HG03354 (cell line): ENCODE data around the gene VPS13C.

Experiments
- ATAC-seq: cut with Tn5 transposase; IDR thresholded peaks from one replicate; pipeline ENCODE4 v1.9.1; 2021; ENCODE audit warnings: mild to moderate bottlenecking; ENCODE audit not compliant: unreplicated experiment, poor library complexity, severe bottlenecking

The VPS13C gene

DNA sequence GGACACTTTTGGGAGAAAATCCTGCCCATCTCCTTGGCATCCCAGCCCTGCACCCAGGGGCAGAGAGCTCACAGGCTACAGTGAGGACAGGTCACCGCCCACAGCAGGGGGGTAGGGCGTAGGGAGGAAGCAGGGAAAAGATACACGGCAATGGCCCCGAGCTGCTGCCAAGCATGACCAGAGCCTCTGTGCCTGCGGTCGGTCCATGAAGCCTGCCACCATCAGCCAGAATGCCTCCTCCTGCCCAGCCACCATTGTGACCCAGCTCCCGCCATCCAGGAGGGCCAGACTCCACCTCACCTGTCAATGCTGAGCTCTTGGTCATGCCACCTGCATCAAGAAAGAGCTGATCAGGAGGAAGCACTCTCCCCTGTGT, 230.7 kb downstream of the VPS13C start:
- no peak for ATAC-seq

DNA sequence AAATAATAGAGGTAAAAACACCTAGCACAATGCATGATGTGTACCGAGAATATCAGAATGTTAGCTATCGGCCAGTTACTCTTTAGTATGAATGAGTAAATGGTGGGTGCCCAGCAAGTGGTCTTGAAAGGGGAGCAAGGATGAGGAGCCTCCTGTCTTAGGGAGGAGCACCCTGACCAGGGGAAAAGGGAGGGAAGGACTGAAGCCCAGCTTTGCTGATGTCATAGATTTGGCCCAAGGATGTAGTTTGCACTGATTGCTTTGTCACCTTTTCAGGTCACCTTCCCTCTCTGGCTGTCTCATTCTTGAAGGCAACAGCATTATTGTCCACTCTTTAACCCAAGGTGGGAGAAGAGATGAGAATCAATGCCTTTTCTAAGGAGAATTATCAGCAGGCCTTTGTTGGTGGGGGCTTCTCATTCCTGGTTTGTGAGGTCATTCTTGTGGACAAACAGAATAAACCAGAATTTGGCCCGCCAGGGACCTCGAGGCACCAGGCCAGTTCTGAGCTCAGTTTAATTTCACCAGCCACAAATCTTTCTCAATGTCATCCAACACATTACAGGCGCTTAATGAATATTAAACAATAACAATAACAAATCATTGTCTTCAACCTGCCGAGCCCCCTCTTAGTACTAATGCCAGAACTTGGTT, 231.3 kb downstream of the VPS13C start:
- no peak for ATAC-seq

GRCh38 chr15:61828008-61828407, 232.2 kb downstream of the VPS13C start:
- no peak for ATAC-seq

DNA sequence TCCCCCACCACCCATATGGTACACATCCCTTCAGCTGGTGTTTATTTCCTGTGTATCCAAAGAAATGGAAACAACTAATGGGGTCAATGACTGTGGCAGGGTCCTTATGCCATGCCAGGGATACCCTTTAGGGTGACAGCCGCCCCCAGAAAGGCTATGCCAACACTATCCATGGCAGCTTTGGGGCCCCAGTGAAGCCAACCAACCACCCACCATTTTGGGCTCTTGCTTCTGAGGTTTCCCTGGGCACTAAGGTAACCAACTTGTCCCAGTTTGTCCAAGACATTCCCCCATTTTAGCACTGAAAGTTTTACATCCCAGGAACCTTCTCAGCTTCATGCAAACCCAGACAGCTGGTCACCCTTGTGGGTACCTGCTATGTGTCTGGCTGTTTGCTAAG, 233.1 kb downstream of the VPS13C start:
- no peak for ATAC-seq

DNA sequence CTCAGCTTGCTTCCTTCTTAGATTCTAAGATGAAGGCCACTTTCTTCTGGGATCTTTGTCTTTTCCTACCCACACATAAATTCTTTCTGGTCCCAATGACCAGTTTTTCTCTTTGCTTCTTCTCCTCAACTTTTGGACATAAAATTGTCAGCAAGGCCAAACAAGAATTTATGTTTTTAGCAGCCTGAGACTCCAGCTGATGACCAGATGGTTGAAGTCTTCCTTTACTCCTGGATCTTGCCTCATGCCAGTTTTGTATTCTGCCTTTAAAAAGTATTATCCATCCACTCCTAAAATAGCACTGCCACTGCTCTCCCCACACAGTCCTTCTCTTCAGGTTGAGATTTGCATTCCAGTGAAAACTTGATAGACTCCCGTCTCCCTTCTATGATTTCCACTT, 236.0 kb downstream of the VPS13C start:
- no peak for ATAC-seq

- ATAC-seq = no peak
These were observed 237.7 kb downstream of the VPS13C start for GRCh38 chr15:61822511-61822910.

GRCh38 chr15:61820951-61821350, 239.3 kb downstream of the VPS13C start:
- no peak for ATAC-seq

- ATAC-seq = no peak
These were observed 240.0 kb downstream of the VPS13C start for GRCh38 chr15:61820212-61820611.

DNA sequence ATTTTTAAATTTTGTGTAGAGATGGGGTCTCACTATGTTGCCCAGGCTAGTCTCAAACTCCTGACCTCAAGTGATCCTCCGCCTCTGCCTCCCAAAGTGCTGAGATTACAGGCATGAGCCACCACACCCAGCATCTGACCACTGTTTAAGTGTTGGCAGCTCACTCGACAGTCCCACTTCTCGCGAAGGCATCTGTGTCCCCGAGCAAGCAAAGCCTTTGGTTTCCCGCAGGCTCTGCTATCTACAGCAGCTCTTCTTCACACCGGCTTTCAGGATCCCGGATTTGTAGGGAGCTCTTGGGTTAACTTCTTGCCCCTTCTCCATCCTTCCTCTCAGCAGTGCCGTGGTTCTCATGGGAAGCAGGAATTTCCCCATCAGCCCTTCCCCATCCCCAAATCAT, 240.9 kb downstream of the VPS13C start:
- no peak for ATAC-seq

GRCh38 chr15:61818801-61819200, 241.4 kb downstream of the VPS13C start:
- ATAC-seq = no peak

GRCh38 chr15:61816856-61817255, 243.4 kb downstream of the VPS13C start:
- no peak for ATAC-seq

DNA sequence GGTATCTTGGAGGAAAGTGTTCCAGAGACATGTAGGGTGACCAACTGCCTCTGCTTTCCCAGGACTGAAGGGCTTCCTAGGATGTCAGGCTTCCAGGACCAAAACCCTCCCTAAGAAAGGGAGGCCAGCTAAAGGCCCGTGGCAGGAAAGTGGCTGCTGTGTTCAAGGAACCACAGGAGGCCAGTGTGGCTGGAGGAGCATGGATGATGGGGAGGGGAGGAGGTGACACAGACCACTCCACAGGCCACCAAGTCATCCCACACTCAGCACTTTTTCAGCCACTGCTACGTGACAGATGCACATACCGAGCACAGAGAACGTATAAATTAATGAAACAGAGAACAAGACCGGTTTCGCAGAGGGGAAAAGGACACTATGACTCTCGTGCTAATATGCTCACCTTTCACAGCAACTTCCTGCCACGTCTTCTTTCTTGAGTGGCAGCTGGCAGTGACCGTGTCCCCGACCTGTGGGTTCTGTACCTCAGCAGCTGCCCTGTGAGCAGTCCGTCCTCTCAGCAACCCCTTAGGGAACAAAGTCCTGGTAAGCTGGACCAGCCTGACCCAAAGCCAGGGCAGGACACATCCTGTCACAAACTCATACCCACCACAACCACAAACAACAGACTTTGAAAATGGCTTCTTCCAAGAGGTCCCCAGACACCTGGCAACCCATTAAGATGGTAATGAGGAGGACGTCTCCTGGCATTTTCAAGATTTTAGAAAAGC, 244.7 kb downstream of the VPS13C start:
- ATAC-seq = no peak

GRCh38 chr15:61812476-61812875, 247.8 kb downstream of the VPS13C start:
- ATAC-seq = no peak

GRCh38 chr15:61811952-61812351, 248.3 kb downstream of the VPS13C start:
- no peak for ATAC-seq

GRCh38 chr15:61809216-61809615, 251.0 kb downstream of the VPS13C start:
- no peak for ATAC-seq

DNA sequence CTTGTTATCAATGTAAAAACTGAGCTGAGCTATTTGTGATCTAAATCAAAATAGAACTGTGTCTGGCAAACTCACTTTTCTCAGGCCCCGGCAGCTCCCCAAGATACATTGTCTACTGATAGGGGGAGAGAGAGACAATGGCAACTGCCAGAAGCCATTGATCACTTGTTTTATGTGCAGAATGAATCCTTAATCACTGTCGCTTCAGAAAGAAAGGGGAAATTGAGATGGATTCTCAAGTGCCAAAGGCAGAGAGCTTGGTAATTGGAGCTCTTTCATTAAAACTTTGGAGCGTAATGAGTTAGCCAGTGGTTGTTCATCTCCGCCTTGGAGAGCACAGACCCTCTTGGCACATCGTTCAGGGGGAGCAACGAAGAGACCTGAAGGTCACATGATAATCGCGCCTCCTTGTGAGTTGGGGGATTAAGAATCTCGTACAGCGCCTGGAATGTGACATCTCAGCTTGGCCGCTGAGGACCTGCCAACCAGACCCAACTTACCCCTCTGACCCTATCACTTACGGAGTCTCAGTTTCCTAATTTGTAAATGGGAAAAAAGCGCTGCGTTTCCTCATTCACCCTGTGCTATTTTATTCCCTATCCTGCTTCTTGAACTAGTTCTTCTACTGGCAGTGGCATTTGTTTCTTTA, 252.8 kb downstream of the VPS13C start:
- no peak for ATAC-seq
